Retinal pigment epithelial cell (primary cell): ENCODE measurements around the gene USH1G.

ENCODE experiments used
- DNase-seq: peaks from one replicate; pipeline ENCODE4 v3.0.0-alpha.2; 2010; ENCODE audit warnings: low read depth
- H3K4me3 ChIP-seq: 2 replicates; pipeline ENCODE4 v1.5.1; 2011; ENCODE audit warnings: mild to moderate bottlenecking, low read length, control low read depth, moderate library complexity
- CTCF ChIP-seq: conservative IDR thresholded peaks from 2 replicates; pipeline ENCODE4 v1.5.1; 2011; ENCODE audit warnings: low read depth, low read length, control low read depth, inconsistent platforms

USH1G gene

DNA sequence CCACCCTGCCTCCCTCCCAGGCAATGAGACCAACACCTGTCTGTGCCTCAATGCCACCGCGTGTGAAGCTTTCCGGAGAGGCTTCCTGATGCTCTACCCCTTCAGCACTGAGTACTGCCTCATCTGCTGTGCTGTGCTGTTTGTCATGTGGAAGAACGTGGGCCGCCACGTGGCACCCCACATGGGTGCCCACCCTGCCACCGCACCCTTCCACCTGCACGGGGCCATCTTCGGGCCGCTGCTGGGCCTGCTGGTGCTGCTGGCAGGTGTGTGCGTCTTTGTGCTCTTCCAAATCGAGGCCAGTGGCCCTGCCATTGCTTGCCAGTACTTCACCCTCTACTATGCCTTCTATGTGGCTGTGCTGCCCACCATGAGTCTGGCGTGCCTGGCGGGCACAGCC lies 23.6 kb upstream of the USH1G start:
- H3K4me3 ChIP-seq, result no peak overlapping the region
- no peak for DNase-seq
- TF ChIP-seq CTCF, result no peak

DNA sequence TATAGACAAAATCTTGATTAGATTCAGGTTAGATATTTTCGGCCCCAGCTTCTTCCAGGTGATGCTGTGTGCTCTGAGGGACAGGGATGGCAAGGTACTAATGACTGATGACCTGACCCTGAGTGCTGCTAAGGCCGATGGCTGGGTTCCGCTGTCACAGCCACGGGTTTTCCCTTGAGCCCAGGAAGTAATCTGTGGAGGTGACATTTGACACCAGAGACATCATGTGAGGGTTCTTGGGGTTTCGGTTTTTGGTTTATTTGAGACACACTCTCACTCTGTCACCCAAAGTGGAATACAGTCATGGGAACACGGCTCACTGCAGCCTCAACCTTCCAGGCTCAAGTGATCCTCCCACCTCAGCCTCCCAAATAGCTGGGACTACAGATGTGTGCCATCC lies 22.5 kb upstream of the USH1G start:
- H3K4me3 ChIP-seq, result no peak overlapping the region
- no peak for TF ChIP-seq CTCF
- DNase-seq, result no peak

- TF ChIP-seq CTCF, result no peak
- DNase-seq, result peak; percentile 8
- H3K4me3 ChIP-seq, result no peak overlapping the region
Measured at GRCh38 chr17:74943808-74944522, 20.9 kb upstream of the USH1G start.

GRCh38 chr17:74941128-74941725 lies 18.2 kb upstream of the USH1G start:
- TF ChIP-seq CTCF, result no peak
- H3K4me3 ChIP-seq, result no peak overlapping the region
- no peak for DNase-seq

DNA sequence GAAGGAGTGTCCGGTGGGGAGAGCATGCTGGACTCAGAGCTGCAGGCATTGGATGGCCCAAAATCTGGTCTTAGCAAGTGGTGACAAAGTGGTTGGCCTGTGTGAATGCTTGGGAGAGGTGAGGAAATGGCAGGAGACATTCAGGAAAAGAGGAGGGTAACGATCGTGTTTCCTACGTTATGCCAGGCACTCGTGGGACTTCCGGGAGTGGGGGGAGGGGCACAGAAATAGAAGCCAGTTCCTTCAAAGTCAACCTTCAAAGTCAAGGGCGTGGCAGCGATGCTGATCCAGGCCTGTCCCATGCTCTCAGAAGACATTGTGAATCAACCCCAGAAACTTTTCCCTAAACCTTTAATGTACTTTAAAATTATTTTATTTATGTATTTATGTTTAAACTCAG lies 16.5 kb upstream of the USH1G start:
- DNase-seq, result no peak
- TF ChIP-seq CTCF, result no peak
- H3K4me3 ChIP-seq, result no peak overlapping the region

DNA sequence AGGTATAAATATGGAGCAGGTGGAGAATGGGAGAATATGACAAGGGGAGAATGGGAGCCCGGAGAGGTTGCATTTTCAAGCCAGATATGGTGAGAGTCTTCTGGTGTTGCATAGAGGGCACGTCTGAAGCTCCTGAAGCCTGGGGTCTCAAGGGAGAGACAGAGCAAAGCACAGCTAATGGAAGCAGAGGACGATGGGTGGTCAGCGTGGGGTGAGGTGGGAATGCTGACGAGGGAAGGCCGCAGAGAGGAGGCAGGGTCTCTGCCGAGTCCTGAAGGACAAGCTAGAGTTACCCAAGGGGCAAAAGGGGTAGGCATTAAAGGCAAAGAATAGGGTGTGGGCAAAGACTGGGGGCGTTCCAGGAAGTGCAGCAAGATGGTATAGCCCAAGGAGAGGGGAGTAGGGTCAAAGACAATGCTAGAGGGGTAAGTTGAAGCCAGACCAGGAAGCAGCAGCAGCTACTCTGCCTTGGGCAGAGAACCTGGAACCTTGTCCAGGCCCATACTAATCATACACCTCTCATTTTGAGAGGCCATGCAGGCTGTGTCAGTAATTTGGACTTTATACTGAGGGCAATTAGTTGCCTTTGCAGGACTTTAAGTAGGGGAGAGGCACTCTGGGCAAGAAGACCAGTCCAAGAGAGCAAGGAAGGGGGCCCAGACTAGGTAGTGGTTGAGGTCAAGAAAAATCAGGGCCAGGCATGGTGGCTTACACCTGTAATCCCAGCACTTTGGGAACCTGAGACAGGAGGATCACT lies 15.3 kb upstream of the USH1G start:
- no peak for TF ChIP-seq CTCF

More for the DNA sequence above, 15.3 kb upstream of the USH1G start:
- no peak for DNase-seq
- H3K4me3 ChIP-seq, result no peak overlapping the region
